Stimulated activated CD8-positive, alpha-beta memory T cell treated with anti-CD3 and anti-CD28 coated beads, Interleukin-12 subunit alpha, Interleukin-12 subunit beta, amount 100 ng/mL, for 4 hours (primary cell): Measurements from ENCODE around the gene TMEM223.
"Not testable (repeated sequence)": the region's sequence is repeated elsewhere in the genome, so short reads cannot be mapped to it uniquely, and the experiment has no call there.

Experiments
- DNase-seq: peaks from one replicate; pipeline ENCODE4 v3.0.0-alpha.2; 2020; ENCODE audit warnings: low read depth

Gene TMEM223

GRCh38 chr11:62799486-62799885 is 7.7 kb upstream of the TMEM223 start:
- no peak for DNase-seq

- no peak for DNase-seq
Measured at GRCh38 chr11:62796281-62796680, 4.5 kb upstream of the TMEM223 start.

- no peak for DNase-seq
Measured at GRCh38 chr11:62794201-62794775, 2.5 kb upstream of the TMEM223 start.

GRCh38 chr11:62792202-62792575 is 383 bp upstream of the TMEM223 start:
- DNase-seq: no peak

- no peak for DNase-seq
Measured at GRCh38 chr11:62789576-62789975, 2.2 kb downstream of the TMEM223 start.

- DNase-seq: no peak
Measured at GRCh38 chr11:62788991-62789390, 2.8 kb downstream of the TMEM223 start.

- peak; percentile 94 for DNase-seq
Measured at GRCh38 chr11:62787005-62787759, 4.6 kb downstream of the TMEM223 start, which contains the start of gene TMEM179B. Gene TMEM179B (plus strand): TSS chr11:62787402. CDS start chr11:62787432, 30 bp downstream.

GRCh38 chr11:62786318-62787004 is 5.3 kb downstream of the TMEM223 start:
- DNase-seq: peak; percentile 70

- no peak for DNase-seq
Measured at GRCh38 chr11:62782753-62783152, 9.1 kb downstream of the TMEM223 start.

GRCh38 chr11:62778441-62778840 is 13.4 kb downstream of the TMEM223 start:
- no peak for DNase-seq

- DNase-seq: no peak
Measured at GRCh38 chr11:62777389-62777788, 14.4 kb downstream of the TMEM223 start.

GRCh38 chr11:62775646-62776045 is 16.2 kb downstream of the TMEM223 start:
- no peak for DNase-seq

GRCh38 chr11:62774407-62774806 is 17.4 kb downstream of the TMEM223 start:
- no peak for DNase-seq

- DNase-seq: peak; percentile 85
Measured at GRCh38 chr11:62771144-62772021, 20.4 kb downstream of the TMEM223 start, which contains the start of gene TAF6L. Gene TAF6L (plus strand): TSS chr11:62771396. CDS start chr11:62775784, 4,388 bp downstream.

- no peak for DNase-seq
Measured at GRCh38 chr11:62770778-62771143, 21.0 kb downstream of the TMEM223 start.

- DNase-seq: not testable (repeated sequence)
Measured at GRCh38 chr11:62760867-62761227, 31.0 kb downstream of the TMEM223 start.

GRCh38 chr11:62757846-62758788 is 33.7 kb downstream of the TMEM223 start:
- DNase-seq: no peak

- no peak for DNase-seq
Measured at GRCh38 chr11:62755086-62755615, 36.7 kb downstream of the TMEM223 start.

GRCh38 chr11:62753736-62754603 is 37.8 kb downstream of the TMEM223 start, which contains the start of gene ZBTB3:
Gene ZBTB3 (minus strand): TSS chr11:62754160. CDS start chr11:62753664, 496 bp downstream.
- peak; percentile 89 for DNase-seq
